GM12874 (cell line): Measurements from ENCODE around the gene ASXL1.

Experiments used
- TF ChIP-seq, protein P1 (sequence below): IDR thresholded peaks from 2 replicates; pipeline ENCODE4 v1.5.1; 2011; ENCODE audit warnings: low read depth, mild to moderate bottlenecking, control low read depth, low read length, moderate library complexity; ENCODE audit not compliant: insufficient read depth

ASXL1 gene

DNA sequence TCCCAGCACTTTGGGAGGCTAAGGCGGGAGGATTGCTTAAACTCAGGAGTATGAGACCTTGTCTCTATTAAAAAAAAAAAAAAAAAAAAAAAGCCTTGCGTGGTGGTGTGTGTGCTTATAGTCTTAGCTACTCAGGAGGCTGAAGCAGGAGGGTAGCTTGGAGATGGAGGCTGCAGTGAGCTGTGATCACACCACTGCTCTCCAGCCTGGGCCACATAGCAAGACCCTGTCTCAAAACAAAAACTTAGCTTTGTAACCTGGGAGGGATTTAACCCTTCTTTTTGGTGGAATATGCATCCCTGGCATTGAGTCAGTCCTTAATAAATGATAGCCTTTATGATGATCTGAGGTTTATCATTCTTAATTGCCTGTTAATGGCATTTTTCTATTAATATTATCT, 12.8 kb downstream of the ASXL1 start:
- TF ChIP-seq, protein P1, sequence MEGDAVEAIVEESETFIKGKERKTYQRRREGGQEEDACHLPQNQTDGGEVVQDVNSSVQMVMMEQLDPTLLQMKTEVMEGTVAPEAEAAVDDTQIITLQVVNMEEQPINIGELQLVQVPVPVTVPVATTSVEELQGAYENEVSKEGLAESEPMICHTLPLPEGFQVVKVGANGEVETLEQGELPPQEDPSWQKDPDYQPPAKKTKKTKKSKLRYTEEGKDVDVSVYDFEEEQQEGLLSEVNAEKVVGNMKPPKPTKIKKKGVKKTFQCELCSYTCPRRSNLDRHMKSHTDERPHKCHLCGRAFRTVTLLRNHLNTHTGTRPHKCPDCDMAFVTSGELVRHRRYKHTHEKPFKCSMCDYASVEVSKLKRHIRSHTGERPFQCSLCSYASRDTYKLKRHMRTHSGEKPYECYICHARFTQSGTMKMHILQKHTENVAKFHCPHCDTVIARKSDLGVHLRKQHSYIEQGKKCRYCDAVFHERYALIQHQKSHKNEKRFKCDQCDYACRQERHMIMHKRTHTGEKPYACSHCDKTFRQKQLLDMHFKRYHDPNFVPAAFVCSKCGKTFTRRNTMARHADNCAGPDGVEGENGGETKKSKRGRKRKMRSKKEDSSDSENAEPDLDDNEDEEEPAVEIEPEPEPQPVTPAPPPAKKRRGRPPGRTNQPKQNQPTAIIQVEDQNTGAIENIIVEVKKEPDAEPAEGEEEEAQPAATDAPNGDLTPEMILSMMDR: no peak

DNA sequence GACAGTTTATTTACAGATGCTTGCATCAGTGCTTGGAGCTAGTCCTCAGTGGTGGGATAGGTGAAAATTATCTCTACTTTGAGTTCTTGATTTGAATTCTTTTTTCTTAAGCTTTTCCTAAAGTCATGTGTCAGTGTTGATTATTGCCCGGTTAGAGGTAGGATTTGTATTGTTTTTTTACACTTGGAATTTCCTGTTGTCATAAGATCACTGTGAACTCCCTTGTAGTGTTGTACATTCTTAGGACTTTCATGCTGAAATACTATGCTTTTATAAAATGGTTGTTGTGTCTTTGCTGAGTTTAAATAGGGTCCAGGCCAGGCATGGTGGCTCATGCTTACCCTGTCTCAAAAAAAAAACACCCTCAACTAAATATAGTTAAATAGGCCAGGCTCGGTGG, 20.3 kb downstream of the ASXL1 start:
- TF ChIP-seq, protein P1: no peak

DNA sequence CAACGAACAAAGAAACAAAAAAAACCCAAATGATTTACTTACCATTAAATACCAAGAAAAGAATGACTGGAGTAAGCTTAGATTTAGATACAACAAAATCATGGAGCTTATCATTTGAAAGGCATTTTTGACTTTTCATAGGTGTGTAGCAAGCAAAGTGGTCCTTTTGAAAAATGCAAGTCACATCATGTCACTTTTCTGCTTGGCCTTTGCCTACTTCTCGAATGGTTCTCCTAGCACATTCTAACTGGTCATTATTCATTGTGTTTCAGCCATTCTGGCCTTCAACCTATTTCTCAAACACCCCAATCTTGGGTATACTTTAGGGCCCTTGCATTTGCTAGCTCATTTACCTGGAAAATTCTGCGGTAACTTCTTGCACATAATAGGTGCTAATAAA, 22.6 kb downstream of the ASXL1 start:
- TF ChIP-seq, protein P1: no peak

DNA sequence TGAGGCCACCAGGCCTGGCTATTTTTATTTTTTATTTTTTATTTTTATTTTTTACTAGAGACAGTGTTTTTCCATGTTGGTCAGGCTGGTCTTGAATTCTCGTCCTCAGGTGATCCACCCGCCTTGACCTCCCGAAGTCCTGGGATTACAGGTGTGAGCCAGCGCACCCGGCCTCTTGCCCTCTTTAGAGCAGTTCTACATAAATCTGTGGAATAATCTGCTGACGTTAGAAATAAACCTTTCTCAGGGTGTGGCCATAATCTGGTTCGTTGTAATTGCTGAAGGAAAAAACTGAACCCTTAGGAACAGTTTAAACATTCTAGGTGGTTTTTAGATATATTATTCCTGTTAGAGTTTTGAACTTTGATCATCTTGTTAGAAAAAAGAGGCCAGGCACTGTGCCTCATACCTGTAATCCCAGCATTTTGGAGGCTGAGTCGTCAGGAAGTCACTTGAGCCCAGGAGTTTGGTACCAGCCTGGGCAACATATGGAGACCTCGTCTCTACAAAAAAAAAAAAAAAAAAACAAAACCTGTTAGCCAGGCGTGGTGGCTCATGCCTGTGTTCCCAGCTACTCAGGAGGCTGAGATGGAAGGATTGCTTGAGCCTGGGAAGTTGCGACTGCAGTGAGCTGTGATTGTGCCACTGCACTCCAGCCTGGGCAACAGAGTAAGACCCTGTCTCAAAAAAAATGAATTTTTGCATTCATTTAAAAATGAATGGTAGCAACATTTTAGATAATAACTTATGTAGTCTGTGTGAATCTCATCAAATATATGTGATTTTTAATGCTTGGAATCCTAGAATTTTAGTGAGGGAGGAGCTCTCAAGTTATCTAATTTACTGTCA, 24.2 kb downstream of the ASXL1 start:
- TF ChIP-seq, protein P1: no peak

DNA sequence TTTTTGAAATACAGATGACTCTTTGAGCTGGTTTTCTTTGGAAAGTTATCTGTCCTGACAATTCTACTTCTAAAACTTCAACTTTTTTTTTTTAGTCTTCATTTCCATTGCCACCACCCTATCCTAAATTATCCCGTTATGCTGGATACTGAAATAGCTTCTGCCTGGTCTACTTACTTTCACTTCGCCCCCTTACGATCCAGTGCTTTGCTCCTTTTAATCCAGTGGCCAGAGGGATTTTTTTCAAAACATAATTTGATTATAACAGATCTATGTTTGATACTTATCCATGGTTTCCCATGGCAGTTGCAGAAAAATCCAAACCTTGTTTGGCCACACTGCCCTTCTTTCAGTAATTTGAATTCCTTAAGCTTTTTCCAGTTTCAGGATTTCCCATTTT, 27.4 kb downstream of the ASXL1 start:
- TF ChIP-seq, protein P1: no peak

DNA sequence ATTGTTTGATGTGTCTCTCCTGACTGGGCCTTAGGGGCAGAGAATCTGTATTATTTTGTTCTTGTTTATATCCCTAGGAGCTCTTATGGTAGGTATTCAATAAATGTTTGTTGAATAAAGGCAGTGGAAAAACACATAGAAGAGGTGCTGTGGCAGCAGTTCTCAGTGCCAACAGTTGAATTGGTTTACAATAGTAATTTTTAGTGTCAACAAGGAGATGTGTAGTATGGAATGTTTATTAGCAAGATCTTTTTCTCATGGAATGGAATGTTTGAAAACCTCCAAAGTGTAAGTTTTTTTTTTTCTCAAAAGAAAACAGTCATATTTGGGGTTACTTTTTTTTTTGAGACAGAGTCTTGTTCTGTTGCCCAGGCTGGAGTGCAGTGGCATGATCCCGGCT, 28.0 kb downstream of the ASXL1 start:
- TF ChIP-seq, protein P1: no peak

DNA sequence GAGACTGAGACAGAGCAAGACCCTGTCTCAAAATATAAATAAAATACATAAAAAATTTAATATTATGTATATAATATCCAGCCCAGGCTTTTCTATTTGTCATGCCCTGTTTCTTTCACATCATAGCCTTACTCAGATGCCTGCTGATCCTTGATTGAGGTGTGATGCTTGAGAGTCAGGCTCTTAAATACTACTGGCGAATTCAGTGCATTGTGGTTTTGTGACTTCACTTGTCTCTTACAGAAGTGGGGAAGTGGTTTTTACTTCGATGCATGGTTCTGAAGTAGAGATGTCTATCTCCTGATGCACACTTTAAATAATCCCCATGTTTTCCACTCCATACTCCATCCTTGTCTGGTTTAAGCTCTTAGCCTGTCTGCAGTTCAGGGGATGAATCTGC, 29.1 kb downstream of the ASXL1 start:
- TF ChIP-seq, protein P1: no peak
